IMR-90 (cell line): ENCODE results near the gene GEMIN8. TPM values are rescaled to one million over a fixed set of nuclear protein-coding genes. Genes with fewer than 3 reads are reported as not detected.

ENCODE experiments used
- ATAC-seq: fragments of 200-7000 bp; cut with Tn5 transposase; 2 replicates; pipeline ENCODE4 v1.9.1; 2020; ENCODE audit warnings: low read depth, mild to moderate bottlenecking, moderate library complexity
- BruUV-seq: library from RNA; stranded (reverse); fragments of 400-500 nt; replicated peaks from 2 replicates; lab custom pipeline; 2021; lab: Mats Ljungman, UMichigan
- CTCF ChIA-PET: fragments of 300-600 bp; formaldehyde crosslinking; extraction: SDS; loops from one replicate; lab custom pipeline; 2021; ENCODE audit warnings: antibody characterized with exemption; lab: Yijun Ruan, JAX
- POLR2A ChIA-PET: fragments of 300-600 bp; sonication (Branson Sonifier 250); formaldehyde crosslinking; loops from one replicate; lab custom pipeline; 2022; ENCODE audit warnings: antibody characterized with exemption; ENCODE audit not compliant: unreplicated experiment; lab: Charles Lee
- DNase-seq: peaks from one replicate; pipeline ENCODE4 v3.0.0; 2013
- H2AFZ ChIP-seq: replicated peaks from 2 replicates; pipeline ENCODE3; 2013; ENCODE audit warnings: low read length, mild to moderate bottlenecking; ENCODE audit not compliant: poor library complexity
- H2AK5ac ChIP-seq: 2 replicates; pipeline ENCODE4 v1.6.1; 2013; ENCODE audit warnings: low read depth, low read length, inconsistent platforms
- H2AK9ac ChIP-seq: replicated peaks from 2 replicates; pipeline ENCODE3; 2013; ENCODE audit warnings: mild to moderate bottlenecking, low read depth, low read length, moderate library complexity; ENCODE audit not compliant: poor library complexity
- H2BK120ac ChIP-seq: 2 replicates; pipeline ENCODE4 v1.6.1; 2013; ENCODE audit warnings: low read depth, low read length, inconsistent platforms
- H2BK15ac ChIP-seq: 3 replicates; pipeline ENCODE4 v1.6.1; 2013; ENCODE audit warnings: low read depth, low read length, inconsistent platforms
- H2BK20ac ChIP-seq: 2 replicates; pipeline ENCODE4 v1.6.1; 2013; ENCODE audit warnings: low read depth, mild to moderate bottlenecking, inconsistent platforms, low read length, moderate library complexity
- H2BK5ac ChIP-seq: 2 replicates; pipeline ENCODE4 v1.6.1; 2013; ENCODE audit warnings: mild to moderate bottlenecking, low read depth, low read length, inconsistent platforms; ENCODE audit not compliant: poor library complexity, severe bottlenecking
- H3K14ac ChIP-seq: replicated peaks from 2 replicates; pipeline ENCODE4 v1.6.1; 2013; ENCODE audit warnings: low read depth, low read length, inconsistent platforms
- H3K18ac ChIP-seq: 2 replicates; pipeline ENCODE4 v1.6.1; 2013; ENCODE audit warnings: low read depth, low read length, control low read depth
- H3K23ac ChIP-seq: 2 replicates; pipeline ENCODE4 v1.6.1; 2013; ENCODE audit warnings: low read depth, low read length, inconsistent platforms
- H3K27ac ChIP-seq: 2 replicates; pipeline ENCODE4 v1.5.1; 2013; ENCODE audit warnings: mild to moderate bottlenecking, control low read depth, low read length; ENCODE audit not compliant: insufficient read depth
- H3K27me3 ChIP-seq: 2 replicates; pipeline ENCODE4 v1.6.1; 2013; ENCODE audit warnings: low read length; ENCODE audit not compliant: control insufficient read depth, insufficient read depth
- H3K36me3 ChIP-seq: 2 replicates; pipeline ENCODE4 v1.6.1; 2013; ENCODE audit warnings: low read length, mixed read lengths; ENCODE audit not compliant: control insufficient read depth, insufficient read depth
- H3K4ac ChIP-seq: 2 replicates; pipeline ENCODE4 v1.6.1; 2013; ENCODE audit warnings: low read depth, low read length, inconsistent platforms
- H3K4me1 ChIP-seq: 2 replicates; pipeline ENCODE4 v1.6.1; 2013; ENCODE audit warnings: low read length, mixed read lengths; ENCODE audit not compliant: control insufficient read depth, insufficient read depth
- H3K4me2 ChIP-seq: 2 replicates; pipeline ENCODE4 v1.6.1; 2013; ENCODE audit warnings: low read depth, mild to moderate bottlenecking, control low read depth, low read length, moderate library complexity
- H3K4me3 ChIP-seq: 2 replicates; pipeline ENCODE4 v1.5.1; 2013; ENCODE audit warnings: low read depth, mild to moderate bottlenecking, control low read depth, low read length, moderate library complexity; ENCODE audit not compliant: insufficient read depth
- H3K56ac ChIP-seq: 2 replicates; pipeline ENCODE4 v1.6.1; 2013; ENCODE audit warnings: low read length, inconsistent platforms; ENCODE audit not compliant: insufficient read depth; ENCODE audit errors: extremely low read depth
- H3K79me1 ChIP-seq, 2 experiments: 2 replicates each; pipeline ENCODE4 v1.6.1; 2013; ENCODE audit warnings: low read length in 2 of 2, inconsistent platforms in 1 of 2, low read depth in 1 of 2
- H3K9ac ChIP-seq: 2 replicates; pipeline ENCODE4 v1.6.1; 2013; ENCODE audit warnings: low read depth, low read length, control low read depth
- H3K9me1 ChIP-seq: 2 replicates; pipeline ENCODE4 v1.6.1; 2013; ENCODE audit warnings: low read length, inconsistent platforms; ENCODE audit not compliant: insufficient read depth
- H3K9me3 ChIP-seq: 2 replicates; pipeline ENCODE4 v1.6.1; 2013; ENCODE audit warnings: low read length; ENCODE audit not compliant: control insufficient read depth, insufficient read depth
- H4K20me1 ChIP-seq: 2 replicates; pipeline ENCODE4 v1.6.1; 2013; ENCODE audit warnings: low read length, inconsistent platforms; ENCODE audit not compliant: insufficient read depth
- H4K5ac ChIP-seq: 2 replicates; pipeline ENCODE4 v1.6.1; 2013; ENCODE audit warnings: mild to moderate bottlenecking, low read depth, low read length, control low read depth
- H4K8ac ChIP-seq, 2 experiments: 2 replicates each; pipeline ENCODE4 v1.6.1; 2013; ENCODE audit warnings: low read depth in 2 of 2, low read length in 2 of 2, control low read depth in 1 of 2, inconsistent platforms in 1 of 2
- H4K91ac ChIP-seq: 2 replicates; pipeline ENCODE4 v1.6.1; 2013; ENCODE audit warnings: low read depth, low read length, inconsistent platforms; ENCODE audit not compliant: insufficient read depth
- CEBPB ChIP-seq: IDR thresholded peaks from 2 replicates; pipeline ENCODE4 v1.6.1; 2012; ENCODE audit warnings: low read depth, low read length, improper control_type of control experiment
- CHD1 ChIP-seq: IDR thresholded peaks from 2 replicates; pipeline ENCODE4 v1.6.1; 2012; ENCODE audit warnings: low read depth, low read length, improper control_type of control experiment
- CTCF ChIP-seq: conservative IDR thresholded peaks from 2 replicates; pipeline ENCODE4 v1.5.1; 2012; ENCODE audit warnings: mild to moderate bottlenecking, low read depth, low read length, improper control_type of control experiment
- MXI1 ChIP-seq: IDR thresholded peaks from 2 replicates; pipeline ENCODE4 v1.6.1; 2012; ENCODE audit warnings: low read depth, mild to moderate bottlenecking, low read length, moderate library complexity, borderline replicate concordance
- NFE2L2 ChIP-seq: fragments of 150-350 bp; IDR thresholded peaks from 2 replicates; pipeline ENCODE4 v1.6.1; 2016; ENCODE audit warnings: low read depth, mild to moderate bottlenecking, low read length
- WGBS, 2 experiments: methylation state at CpG; one replicate each; pipeline versions ENCODE4 v1.1.5 to v1.1.7; 2013; ENCODE audit warnings: missing lambda C conversion rate in 2 of 2; ENCODE audit not compliant: insufficient read length in 1 of 2; ENCODE audit errors: extremely low coverage in 2 of 2; 5-methylcytosine and 5-hydroxymethylcytosine counted together
- dilution Hi-C: fragments of 300-500 bp; cut with HindIII; formaldehyde crosslinking; loops from one replicate; pipeline ENCODE4 v1.14.3; 2018; ENCODE audit warnings: low sequenced_read_pairs; ENCODE audit not compliant: unreplicated experiment
- in situ Hi-C: fragments of 300-500 bp; cut with MboI; formaldehyde crosslinking; loops from 3 replicates; pipeline ENCODE4 v1.14.3; 2019; ENCODE audit warnings: low sequenced_read_pairs, inconsistent platforms, mixed read lengths
- intact Hi-C: fragments of 100-400 bp; cut with micrococcal nuclease; formaldehyde crosslinking; loops from 2 replicates; pipeline ENCODE4 v1.10.0; 2022
- polyA plus RNA-seq, 3 experiments: library from polyadenylated mRNA; depleted of rRNA; stranded (reverse); fragments of >200 nt; gene quantifications; 2 replicates each; pipeline ENCODE4 v1.2.3, GENCODE V29; 2012; ENCODE audit warnings: low replicate concordance in 1 of 3
- total RNA-seq: library from RNA; depleted of rRNA; stranded (reverse); fragments of >200 nt; gene quantifications from 2 replicates; pipeline ENCODE4 v1.2.3, GENCODE V29; 2012

Gene GEMIN8
- total and polyA plus RNA-seq, 2 of the 4 experiments (the other 2 are of a cell fraction), result 12.0 to 24.1 TPM

- Histone ChIP-seq H4K5ac (peak overlapping the region; percentile 21; the same call in 1 of the 2 replicates), H3K4me1 (peaks cover 4% of the 10 kb centered on the region), H4K8ac (peak overlapping the region; percentile 74 to 91), H2BK20ac (no peak overlapping the region), H3K9ac (peak overlapping the region; percentile 83), H3K18ac (0 out of 2 replicates have a peak overlapping the region, but pooled peaks have one; percentile 12), H4K20me1 (no peaks in the 10 kb centered on the region), H2BK15ac (no peak overlapping the region), H3K79me1 (peaks cover 5 to 13% of the 10 kb centered on the region in 2 experiments; a peak in 2 of 4 replicates), H3K23ac (no peak overlapping the region), H3K4ac (peak overlapping the region; percentile 62; the same call in 1 of the 2 replicates), H3K4me2 (peak overlapping the region; percentile 67), H3K9me1 (peaks cover 4% of the 10 kb centered on the region), H2AK5ac (no peak overlapping the region), H3K36me3 (no peaks in the 10 kb centered on the region), H3K27me3 (peaks cover 3% of the 10 kb centered on the region; the same call in 1 of the 2 replicates), H2AFZ (peak overlapping the region; percentile 92), H3K4me3 (peak overlapping the region; percentile 68), H3K27ac (peak overlapping the region; percentile 79), H3K56ac (peak overlapping the region; percentile 88), H2BK120ac (no peak overlapping the region), H2BK5ac (peak overlapping the region; percentile 85), H4K91ac (no peak overlapping the region; the same call in 1 of the 2 replicates), H3K9me3 (no peaks in the 10 kb centered on the region), H3K14ac (peak overlapping the region; percentile 10; the same call in 1 of the 2 replicates), H2AK9ac (peak overlapping the region; percentile 47)
- DNase-seq (peak; percentile 64), ATAC-seq (peak; percentile 62)
- in situ Hi-C loops (loop anchor here (25.0 kb wide), 1 partner anchor 1068 kb away; no protein-coding TSS in a partner anchor), dilution Hi-C loops (no loop called here), intact Hi-C loops (no loop called here)
- WGBS, 2 experiments, result 0% methylated on average over 3 of the region's 7 CpGs; no CpG with 5 or more reads in 1 of the 2 experiments
- ChIA-PET POLR2A (interaction anchor here (0.6 kb wide), 1 partner anchor 20 kb away, joined by 5 read pairs; no protein-coding TSS in a partner anchor), CTCF (no interaction called here)
- peak; percentile 43; the same call in 1 of the 2 replicates for TF ChIP-seq CEBPB
- 0 out of 2 replicates have a peak, but pooled peaks have one; percentile 1 for TF ChIP-seq CHD1
- no peak for TF ChIP-seq CTCF
- TF ChIP-seq NFE2L2, result no peak
- TF ChIP-seq MXI1, result no peak
- no TSS peak for BruUV-seq
Observed at GRCh38 chrX:14030174-14030530, 460 bp upstream of the GEMIN8 start.
